Mucosa of descending colon (tissue), 3 donors: ENCODE measurements around the gene ARNT2. TPM values are rescaled to one million over a fixed set of nuclear protein-coding genes. Genes with fewer than 3 reads are reported as not detected.

Experiments
- ATAC-seq: fragments of 200-7000 bp; cut with Tn5 transposase; one replicate; pipeline ENCODE4 v1.9.1; 2020; ENCODE audit warnings: mild to moderate bottlenecking, moderate library complexity
- DNase-seq, 3 donors: peaks; one replicate each; pipeline ENCODE4 v3.0.0-alpha.2; 2020
- H3K36me3 ChIP-seq: fragments of 200-600 bp; one replicate; pipeline ENCODE4 v1.8.0; 2021; ENCODE audit warnings: low read depth, mild to moderate bottlenecking
- H3K4me1 ChIP-seq: fragments of 200-600 bp; one replicate; pipeline ENCODE4 v1.8.0; 2021; ENCODE audit warnings: low read depth, mild to moderate bottlenecking
- H3K4me3 ChIP-seq: fragments of 200-600 bp; one replicate; pipeline ENCODE4 v1.8.0; 2021; ENCODE audit warnings: mild to moderate bottlenecking
- H3K9me3 ChIP-seq: fragments of 200-600 bp; one replicate; pipeline ENCODE4 v1.8.0; 2021; ENCODE audit warnings: mild to moderate bottlenecking
- CTCF ChIP-seq: fragments of 200-600 bp; IDR thresholded peaks from one replicate; pipeline ENCODE4 v1.8.0; 2022; ENCODE audit warnings: antibody characterized with exemption, mild to moderate bottlenecking
- intact Hi-C, 2 donors: fragments of 100-400 bp; cut with DNase I in 1 of 2; cut with micrococcal nuclease in 1 of 2; formaldehyde crosslinking; loops; one replicate each; pipeline versions ENCODE4 v1.11.0 to v1.11.1; 2022; cut with DNase I, micrococcal nuclease
- total RNA-seq, 3 donors: library from RNA; stranded (reverse); fragmentation: NEBNext Ultra II Directional in 2 of 3; extraction: Animal tissue kit (Norgen Biotek cat#: 25700) in 2 of 3; gene quantifications; one replicate each; pipeline versions ENCODE4 v1.2.1 to v1.2.4, GENCODE V29; 2021 to 2023
- donor health status: DM: no; HTN: no; CAD: no; lungs with moderate emphysema.
- donor health status: DM: no; HTN: no; CAD: no.
- donor health status: DM: no; HTN: yes; CAD: no.

Gene ARNT2
- total RNA-seq, 3 donors from 2014 or later, result 2.8 to 11.1 (median 3.2) TPM

- intact Hi-C loops, result no loop called here
- no peak for ATAC-seq
Measured at GRCh38 chr15:80492409-80492808, 88.2 kb downstream of the ARNT2 start.

GRCh38 chr15:80492874-80493273 is 88.7 kb downstream of the ARNT2 start:
- intact Hi-C loops, result no loop called here
- no peaks in the 10 kb centered on the region for H3K4me1 ChIP-seq
- H3K4me3 ChIP-seq, result no peak overlapping the region
- no peak for ATAC-seq
- no peak for DNase-seq
- H3K9me3 ChIP-seq, result no peaks in the 10 kb centered on the region
- H3K36me3 ChIP-seq, result no peaks in the 10 kb centered on the region
- no peak for TF ChIP-seq CTCF

More at GRCh38 chr15:80492409-80492808, 88.2 kb downstream of the ARNT2 start:
- no peak overlapping the region for H3K4me3 ChIP-seq
- DNase-seq, result no peak
- H3K36me3 ChIP-seq, result no peaks in the 10 kb centered on the region
- H3K4me1 ChIP-seq, result no peaks in the 10 kb centered on the region
- no peak for TF ChIP-seq CTCF
- no peaks in the 10 kb centered on the region for H3K9me3 ChIP-seq

- ATAC-seq, result no peak
- no peaks in the 10 kb centered on the region for H3K4me1 ChIP-seq
- H3K4me3 ChIP-seq, result no peak overlapping the region
- H3K9me3 ChIP-seq, result no peaks in the 10 kb centered on the region
- DNase-seq, result no peak
- intact Hi-C loops, result no loop called here
- TF ChIP-seq CTCF, result no peak
- H3K36me3 ChIP-seq, result no peaks in the 10 kb centered on the region
Measured at GRCh38 chr15:80494351-80494751, 90.2 kb downstream of the ARNT2 start.

- DNase-seq (no peak), ATAC-seq (no peak)
- H3K4me1 ChIP-seq, result no peaks in the 10 kb centered on the region
- H3K9me3 ChIP-seq, result no peaks in the 10 kb centered on the region
- no peak for TF ChIP-seq CTCF
- intact Hi-C loops, result no loop called here
- H3K36me3 ChIP-seq, result no peaks in the 10 kb centered on the region
- H3K4me3 ChIP-seq, result no peak overlapping the region
Measured at GRCh38 chr15:80494756-80495155, 90.6 kb downstream of the ARNT2 start.

- no peak overlapping the region for H3K4me3 ChIP-seq
- TF ChIP-seq CTCF, result no peak
- DNase-seq (no peak), ATAC-seq (no peak)
- H3K4me1 ChIP-seq, result no peaks in the 10 kb centered on the region
- H3K9me3 ChIP-seq, result no peaks in the 10 kb centered on the region
- intact Hi-C loops, result no loop called here
- H3K36me3 ChIP-seq, result no peaks in the 10 kb centered on the region
Measured at GRCh38 chr15:80495401-80495942, 91.3 kb downstream of the ARNT2 start.

GRCh38 chr15:80496096-80496495 is 91.9 kb downstream of the ARNT2 start:
- no peak for TF ChIP-seq CTCF
- DNase-seq (no peak), ATAC-seq (no peak)

More at GRCh38 chr15:80496096-80496495, 91.9 kb downstream of the ARNT2 start:
- Histone ChIP-seq H3K4me3 (no peak overlapping the region), H3K36me3 (no peaks in the 10 kb centered on the region), H3K4me1 (no peaks in the 10 kb centered on the region), H3K9me3 (no peaks in the 10 kb centered on the region)
- intact Hi-C loops, result no loop called here
